NK-92 (cell line): ENCODE results near the gene RAB11FIP3.
"Not testable (repeated sequence)": the region's sequence is repeated elsewhere in the genome, so short reads cannot be mapped to it uniquely, and the experiment has no call there.

Experiments
- DNase-seq: peaks from one replicate; lab custom pipeline; 2025; ENCODE audit not compliant: unreplicated experiment; lab: John Stamatoyannopoulos, UW

The RAB11FIP3 gene

GRCh38 chr16:460787-461186, 35.3 kb downstream of the RAB11FIP3 start:
- DNase-seq = no peak

- DNase-seq = no peak
These were observed 37.6 kb downstream of the RAB11FIP3 start for GRCh38 chr16:463071-463470.

- DNase-seq = no peak
These were observed 41.2 kb downstream of the RAB11FIP3 start for GRCh38 chr16:466651-467050.

GRCh38 chr16:467249-467871, 41.9 kb downstream of the RAB11FIP3 start:
- not testable (repeated sequence) for DNase-seq

- no peak for DNase-seq
These were observed 42.8 kb downstream of the RAB11FIP3 start for GRCh38 chr16:468068-468821.

GRCh38 chr16:469459-469858, 44.0 kb downstream of the RAB11FIP3 start:
- DNase-seq = not testable (repeated sequence)

- no peak for DNase-seq
These were observed 45.0 kb downstream of the RAB11FIP3 start for GRCh38 chr16:470418-470817.

- DNase-seq = no peak
These were observed 46.1 kb downstream of the RAB11FIP3 start for GRCh38 chr16:471353-472198.

- DNase-seq = no peak
These were observed 46.7 kb downstream of the RAB11FIP3 start for GRCh38 chr16:472199-472504.

- DNase-seq = no peak
These were observed 47.9 kb downstream of the RAB11FIP3 start for GRCh38 chr16:473046-474043.

GRCh38 chr16:474420-475122, 49.1 kb downstream of the RAB11FIP3 start:
- no peak for DNase-seq

GRCh38 chr16:476039-476438, 50.6 kb downstream of the RAB11FIP3 start:
- DNase-seq = no peak

- DNase-seq = no peak
These were observed 52.1 kb downstream of the RAB11FIP3 start for GRCh38 chr16:477301-478157.

GRCh38 chr16:478287-478686, 52.8 kb downstream of the RAB11FIP3 start:
- DNase-seq = not testable (repeated sequence)

GRCh38 chr16:482468-483185, 57.2 kb downstream of the RAB11FIP3 start:
- DNase-seq = no peak

GRCh38 chr16:483341-484075, 58.1 kb downstream of the RAB11FIP3 start:
- DNase-seq = no peak

- DNase-seq = no peak
These were observed 64.2 kb downstream of the RAB11FIP3 start for GRCh38 chr16:489606-490005.

- DNase-seq = no peak
These were observed 65.3 kb downstream of the RAB11FIP3 start for GRCh38 chr16:490768-491167.
